CD8-positive, alpha-beta memory T cell (primary cell): ENCODE data around the gene LIPG. TPM values are rescaled to one million over a fixed set of nuclear protein-coding genes. Genes with fewer than 3 reads are reported as not detected.

Source experiments
- CTCF ChIA-PET: fragments of 350-600 bp; sonication (Branson Sonifier 250); formaldehyde crosslinking; loops from one replicate; lab custom pipeline; 2021; ENCODE audit warnings: antibody characterized with exemption; lab: Charles Lee
- POLR2A ChIA-PET: fragments of 350-600 bp; sonication (Branson Sonifier 250); formaldehyde crosslinking; loops from one replicate; lab custom pipeline; 2021; ENCODE audit warnings: antibody characterized with exemption; lab: Charles Lee
- DNase-seq, 5 donors: peaks; one replicate each; pipeline versions ENCODE4 v3.0.0 to v3.0.0-alpha.2; 2020 to 2022; ENCODE audit warnings: mixed read lengths in 1 of 5
- H3K27ac ChIP-seq: one replicate; pipeline ENCODE4 v1.7.0; 2013; ENCODE audit warnings: low read depth, mild to moderate bottlenecking, low read length, moderate library complexity
- H3K27me3 ChIP-seq: 2 replicates; pipeline ENCODE4 v1.7.0; 2013; ENCODE audit warnings: low read length, mild to moderate bottlenecking; ENCODE audit not compliant: insufficient read depth, poor library complexity, severe bottlenecking
- H3K36me3 ChIP-seq: 2 replicates; pipeline ENCODE4 v1.7.0; 2013; ENCODE audit warnings: mild to moderate bottlenecking, low read length, moderate library complexity; ENCODE audit not compliant: insufficient read depth
- H3K4me1 ChIP-seq: 2 replicates; pipeline ENCODE4 v1.7.0; 2013; ENCODE audit warnings: mild to moderate bottlenecking, low read length, moderate library complexity; ENCODE audit not compliant: insufficient read depth
- H3K4me3 ChIP-seq: 2 replicates; pipeline ENCODE4 v1.7.0; 2013; ENCODE audit warnings: mild to moderate bottlenecking, low read length
- H3K9me3 ChIP-seq: 2 replicates; pipeline ENCODE4 v1.7.0; 2013; ENCODE audit warnings: mild to moderate bottlenecking, low read length
- H3K27ac Mint-ChIP-seq, 8 donors: one replicate each; pipeline ENCODE4 v1.8.0; 2020 to 2021; ENCODE audit warnings: mixed read lengths in 8 of 8, mild to moderate bottlenecking in 6 of 8, inconsistent platforms in 3 of 8, moderate library complexity in 3 of 8
- H3K27me3 Mint-ChIP-seq, 2 donors: one replicate each; pipeline ENCODE4 v1.8.0; 2020 to 2021; ENCODE audit warnings: mixed read lengths in 2 of 2, mild to moderate bottlenecking in 1 of 2, moderate library complexity in 1 of 2
- H3K36me3 Mint-ChIP-seq, 3 donors: one replicate each; pipeline ENCODE4 v1.8.0; 2020 to 2021; ENCODE audit warnings: mixed read lengths in 3 of 3, inconsistent platforms in 1 of 3, mild to moderate bottlenecking in 1 of 3
- H3K4me1 Mint-ChIP-seq, 3 donors: one replicate each; pipeline ENCODE4 v1.8.0; 2020 to 2021; ENCODE audit warnings: mixed read lengths in 3 of 3, inconsistent platforms in 1 of 3, mild to moderate bottlenecking in 1 of 3
- H3K4me3 Mint-ChIP-seq, 7 donors: one replicate each; pipeline ENCODE4 v1.8.0; 2020 to 2021; ENCODE audit warnings: mixed read lengths in 7 of 7, mild to moderate bottlenecking in 6 of 7, moderate library complexity in 4 of 7, inconsistent platforms in 2 of 7
- H3K9me3 Mint-ChIP-seq, 5 donors: one replicate each; pipeline ENCODE4 v1.8.0; 2020 to 2022; ENCODE audit warnings: mixed read lengths in 5 of 5, mild to moderate bottlenecking in 3 of 5, moderate library complexity in 2 of 5, inconsistent platforms in 1 of 5
- polyA plus RNA-seq: library from polyadenylated mRNA; unstranded; fragments of 300-500 nt; fragmentation: Illumina TruSeq; gene quantifications from one replicate; pipeline ENCODE4 v1.2.3, GENCODE V29; 2021
- total RNA-seq, 2 experiments: library from RNA; stranded (reverse); gene quantifications; one replicate each; pipeline ENCODE4 v1.2.3, GENCODE V29; 2021

LIPG gene
- total and polyA plus RNA-seq, 3 experiments from 2014 or later = not detected

DNA sequence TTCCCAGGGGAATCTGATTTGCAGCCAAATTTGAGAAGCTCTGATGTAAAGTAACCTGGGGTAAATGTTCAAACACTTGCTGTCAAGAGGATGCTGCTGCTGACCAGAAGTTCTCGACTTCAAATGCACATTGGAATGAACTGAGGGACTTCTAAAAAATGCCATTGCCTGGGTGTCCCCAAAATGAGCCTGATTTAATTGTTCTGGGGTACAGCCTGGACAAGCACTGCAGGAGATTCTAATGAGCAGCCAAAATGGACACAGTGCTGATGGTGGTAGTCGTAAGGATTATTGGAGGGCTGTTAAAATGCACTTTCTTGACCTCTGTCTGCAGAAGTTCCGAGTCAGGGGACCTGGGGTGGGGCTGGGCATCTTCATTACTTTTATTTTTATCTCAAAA, 49.5 kb downstream of the LIPG start:
- Mint-ChIP-seq H3K36me3 (peaks cover 0 to 1% (median 0%) of the 10 kb centered on the region in 3 donors), H3K27ac (no peak overlapping the region), H3K4me1 (no peaks in the 10 kb centered on the region), H3K9me3 (no peaks in the 10 kb centered on the region), H3K27me3 (peaks cover 1 to 13% of the 10 kb centered on the region in 2 donors), H3K4me3 (no peak overlapping the region)
- Histone ChIP-seq H3K27me3 (no peaks in the 10 kb centered on the region), H3K27ac (no peak overlapping the region), H3K4me3 (no peak overlapping the region), H3K4me1 (no peaks in the 10 kb centered on the region), H3K36me3 (no peaks in the 10 kb centered on the region), H3K9me3 (no peaks in the 10 kb centered on the region)
- ChIA-PET CTCF (interaction anchor here (0.8 kb wide), 1 partner anchor 9 kb away, joined by 3 read pairs; no protein-coding TSS in a partner anchor), POLR2A (no interaction called here)
- no peak for DNase-seq

- CTCF ChIA-PET = no interaction called here
- H3K27me3 Mint-ChIP-seq = peaks cover 1 to 13% of the 10 kb centered on the region in 2 donors
These were observed 50.7 kb downstream of the LIPG start for GRCh38 chr18:49612515-49613033.

GRCh38 chr18:49613141-49613640, 51.3 kb downstream of the LIPG start:
- H3K9me3 Mint-ChIP-seq = no peaks in the 10 kb centered on the region
- no peak overlapping the region for H3K27ac ChIP-seq
- H3K4me1 Mint-ChIP-seq = no peaks in the 10 kb centered on the region
- no peaks in the 10 kb centered on the region for H3K27me3 ChIP-seq
- H3K27ac Mint-ChIP-seq = no peak overlapping the region
- no peaks in the 10 kb centered on the region for H3K4me1 ChIP-seq
- H3K9me3 ChIP-seq = no peaks in the 10 kb centered on the region
- ChIA-PET POLR2A (no interaction called here), CTCF (no interaction called here)
- H3K4me3 Mint-ChIP-seq = no peak overlapping the region
- no peak overlapping the region for H3K4me3 ChIP-seq
- peaks cover 1 to 13% of the 10 kb centered on the region in 2 donors for H3K27me3 Mint-ChIP-seq
- H3K36me3 Mint-ChIP-seq = no peaks in the 10 kb centered on the region
- DNase-seq = no peak
- H3K36me3 ChIP-seq = no peaks in the 10 kb centered on the region

More at GRCh38 chr18:49612515-49613033, 50.7 kb downstream of the LIPG start:
- H3K9me3 ChIP-seq = no peaks in the 10 kb centered on the region
- no peaks in the 10 kb centered on the region for H3K27me3 ChIP-seq
- Mint-ChIP-seq H3K36me3 (no peaks in the 10 kb centered on the region), H3K9me3 (no peaks in the 10 kb centered on the region), H3K27ac (no peak overlapping the region), H3K4me3 (no peak overlapping the region), H3K4me1 (no peaks in the 10 kb centered on the region)
- POLR2A ChIA-PET = no interaction called here
- no peak for DNase-seq
- H3K4me1 ChIP-seq = no peaks in the 10 kb centered on the region
- H3K4me3 ChIP-seq = no peak overlapping the region
- no peak overlapping the region for H3K27ac ChIP-seq
- no peaks in the 10 kb centered on the region for H3K36me3 ChIP-seq

DNA sequence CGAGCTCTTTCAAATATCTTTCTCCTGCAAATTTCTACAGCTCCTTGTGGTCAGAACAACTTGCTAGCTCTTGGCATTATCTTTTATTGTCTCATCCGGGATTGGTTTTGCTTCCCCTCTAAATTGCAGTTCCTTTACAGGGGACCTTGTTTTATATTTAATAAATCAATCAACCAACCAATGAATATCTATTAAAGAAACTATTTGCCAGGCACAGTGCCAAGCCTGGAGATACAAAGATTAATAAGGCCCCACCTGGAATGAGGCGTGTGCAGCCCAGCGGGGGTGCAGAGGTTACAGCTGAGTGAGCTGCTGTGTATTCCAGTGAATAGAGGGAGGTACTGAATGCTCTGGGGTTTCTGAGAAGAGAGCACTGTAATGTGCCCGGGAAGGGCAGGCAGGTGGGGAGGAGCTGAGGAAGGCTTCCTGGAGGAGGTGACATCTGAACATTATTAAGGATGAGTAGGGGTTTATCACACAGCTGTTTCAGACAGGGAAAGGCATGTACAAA, 51.8 kb downstream of the LIPG start:
- no peak for DNase-seq
- Mint-ChIP-seq H3K27ac (no peak overlapping the region), H3K27me3 (peaks cover 1 to 13% of the 10 kb centered on the region in 2 donors), H3K4me3 (no peak overlapping the region), H3K4me1 (no peaks in the 10 kb centered on the region), H3K9me3 (no peaks in the 10 kb centered on the region), H3K36me3 (no peaks in the 10 kb centered on the region)
- no peaks in the 10 kb centered on the region for H3K9me3 ChIP-seq
- no peak overlapping the region for H3K27ac ChIP-seq
- H3K4me3 ChIP-seq = no peak overlapping the region
- no peaks in the 10 kb centered on the region for H3K4me1 ChIP-seq
- no peaks in the 10 kb centered on the region for H3K36me3 ChIP-seq
- POLR2A ChIA-PET = no interaction called here
- CTCF ChIA-PET = no interaction called here
- H3K27me3 ChIP-seq = no peaks in the 10 kb centered on the region

- H3K27ac ChIP-seq = no peak overlapping the region
- POLR2A ChIA-PET = no interaction called here
- CTCF ChIA-PET = no interaction called here
- H3K27me3 Mint-ChIP-seq = peaks cover 5 to 17% of the 10 kb centered on the region in 2 donors
- no peaks in the 10 kb centered on the region for H3K36me3 ChIP-seq
- no peaks in the 10 kb centered on the region for H3K9me3 ChIP-seq
- no peak overlapping the region for H3K4me3 Mint-ChIP-seq
- H3K36me3 Mint-ChIP-seq = peaks cover 0 to 3% (median 0%) of the 10 kb centered on the region in 3 donors
- peaks cover 0 to 3% (median 0%) of the 10 kb centered on the region in 3 donors for H3K4me1 Mint-ChIP-seq
- no peaks in the 10 kb centered on the region for H3K27me3 ChIP-seq
- H3K4me1 ChIP-seq = no peaks in the 10 kb centered on the region
- H3K9me3 Mint-ChIP-seq = no peaks in the 10 kb centered on the region
- H3K27ac Mint-ChIP-seq = peak overlapping the region in 1 of 8 donors; percentile 14
- DNase-seq = no peak
- H3K4me3 ChIP-seq = no peak overlapping the region
These were observed 54.9 kb downstream of the LIPG start for GRCh38 chr18:49616618-49617328.

GRCh38 chr18:49617329-49617695, 55.5 kb downstream of the LIPG start:
- H3K9me3 ChIP-seq = no peaks in the 10 kb centered on the region
- Mint-ChIP-seq H3K36me3 (peaks cover 0 to 3% (median 0%) of the 10 kb centered on the region in 3 donors), H3K27me3 (peaks cover 6 to 18% of the 10 kb centered on the region in 2 donors), H3K4me1 (peaks cover 0 to 3% (median 0%) of the 10 kb centered on the region in 3 donors), H3K9me3 (no peaks in the 10 kb centered on the region), H3K4me3 (no peak overlapping the region), H3K27ac (no peak overlapping the region)
- no peaks in the 10 kb centered on the region for H3K4me1 ChIP-seq
- POLR2A ChIA-PET = no interaction called here
- H3K4me3 ChIP-seq = no peak overlapping the region
- no peak for DNase-seq
- no peaks in the 10 kb centered on the region for H3K27me3 ChIP-seq
- CTCF ChIA-PET = no interaction called here
- H3K27ac ChIP-seq = no peak overlapping the region
- no peaks in the 10 kb centered on the region for H3K36me3 ChIP-seq

GRCh38 chr18:49617865-49618264, 56.0 kb downstream of the LIPG start:
- Mint-ChIP-seq H3K36me3 (peaks cover 0 to 3% (median 0%) of the 10 kb centered on the region in 3 donors), H3K4me3 (no peak overlapping the region), H3K4me1 (peaks cover 0 to 3% (median 0%) of the 10 kb centered on the region in 3 donors), H3K27ac (peak overlapping the region in 1 of 8 donors; percentile 10), H3K27me3 (peaks cover 5 to 19% of the 10 kb centered on the region in 2 donors), H3K9me3 (no peaks in the 10 kb centered on the region)
- Histone ChIP-seq H3K27me3 (no peaks in the 10 kb centered on the region), H3K27ac (no peak overlapping the region), H3K4me1 (no peaks in the 10 kb centered on the region), H3K4me3 (no peak overlapping the region), H3K9me3 (no peaks in the 10 kb centered on the region), H3K36me3 (no peaks in the 10 kb centered on the region)
- no peak for DNase-seq
- POLR2A ChIA-PET = no interaction called here
- CTCF ChIA-PET = no interaction called here
